Suppressor macrophage treated with lipopolysaccharide for 1 hour (primary cell): ENCODE data around the gene GRIA1.

Experiments
- DNase-seq, 3 donors: peaks; one replicate each; pipeline ENCODE4 v3.0.0-alpha.2; 2020 to 2022

Gene GRIA1

GRCh38 chr5:153500178-153500577, 9.7 kb downstream of the GRIA1 start:
- DNase-seq: no peak

GRCh38 chr5:153504726-153505125, 14.3 kb downstream of the GRIA1 start:
- DNase-seq: no peak

- DNase-seq: no peak
Observed at GRCh38 chr5:153508700-153509099, 18.2 kb downstream of the GRIA1 start.

GRCh38 chr5:153511622-153512021, 21.2 kb downstream of the GRIA1 start:
- DNase-seq: no peak

- DNase-seq: no peak
Observed at GRCh38 chr5:153513156-153513555, 22.7 kb downstream of the GRIA1 start.

- DNase-seq: no peak
Observed at GRCh38 chr5:153515301-153515700, 24.8 kb downstream of the GRIA1 start.

GRCh38 chr5:153516504-153517240, 26.2 kb downstream of the GRIA1 start:
- DNase-seq: no peak

GRCh38 chr5:153517241-153517611, 26.8 kb downstream of the GRIA1 start:
- no peak for DNase-seq

GRCh38 chr5:153520137-153520536, 29.7 kb downstream of the GRIA1 start:
- no peak for DNase-seq

GRCh38 chr5:153520952-153521351, 30.5 kb downstream of the GRIA1 start:
- DNase-seq: no peak

GRCh38 chr5:153523211-153523610, 32.7 kb downstream of the GRIA1 start:
- DNase-seq: no peak

- DNase-seq: no peak
Observed at GRCh38 chr5:153523831-153524230, 33.4 kb downstream of the GRIA1 start.

GRCh38 chr5:153525536-153525935, 35.1 kb downstream of the GRIA1 start:
- no peak for DNase-seq

GRCh38 chr5:153530357-153531143, 40.1 kb downstream of the GRIA1 start:
- DNase-seq: no peak

GRCh38 chr5:153533546-153533945, 43.1 kb downstream of the GRIA1 start:
- DNase-seq: no peak

GRCh38 chr5:153534102-153534501, 43.6 kb downstream of the GRIA1 start:
- DNase-seq: no peak

- DNase-seq: no peak
Observed at GRCh38 chr5:153537207-153537606, 46.7 kb downstream of the GRIA1 start.

GRCh38 chr5:153539983-153540382, 49.5 kb downstream of the GRIA1 start:
- DNase-seq: no peak

GRCh38 chr5:153542536-153542935, 52.1 kb downstream of the GRIA1 start:
- DNase-seq: no peak

GRCh38 chr5:153543288-153543687, 52.8 kb downstream of the GRIA1 start:
- DNase-seq: no peak

GRCh38 chr5:153543959-153544470, 53.5 kb downstream of the GRIA1 start:
- no peak for DNase-seq

- no peak for DNase-seq
Observed at GRCh38 chr5:153544706-153545105, 54.2 kb downstream of the GRIA1 start.

- DNase-seq: no peak
Observed at GRCh38 chr5:153546566-153546965, 56.1 kb downstream of the GRIA1 start.

- peak; percentile 0 to 18 (median 7) for DNase-seq
Observed at GRCh38 chr5:153551537-153552079, 61.1 kb downstream of the GRIA1 start.
